ENCODE measurements around the gene KRTAP12-3. TPM values are rescaled to one million over a fixed set of nuclear protein-coding genes. Genes with fewer than 3 reads are reported as not detected.

KRTAP12-3 gene
- total and polyA plus RNA-seq, 10 of the 15 experiments (the other 5 are each of a cell fraction or from before 2014, with no cell fraction given) = not detected

GRCh38 chr21:44695641-44696040, 37.9 kb downstream of the KRTAP12-3 start:
- SMC1A ChIA-PET (ENCODE audit: uncharacterized antibody, unreplicated experiment) = no interaction called here
- Histone ChIP-seq H3K4me3 (no peak overlapping the region), H3K27me3 (replicated peaks in 1 of 2; ENCODE audit: control insufficient read depth in 2 of 2, insufficient read depth in 2 of 2, low read length in 1 of 2) (peaks cover 2 to 3% of the 10 kb centered on the region in 2 experiments; a peak in 3 of 4 replicates), H3K9me3 (replicated peaks; ENCODE audit: control insufficient read depth, insufficient read depth, low read length) (peaks cover 1% of the 10 kb centered on the region; the same call in 2 of the 3 replicates), H3K9ac (ENCODE audit: control insufficient read depth, insufficient read depth, low read length) (no peak overlapping the region), H4K20me1 (ENCODE audit: control insufficient read depth, insufficient read depth) (no peaks in the 10 kb centered on the region), H2AFZ (ENCODE audit: control insufficient read depth, low read depth, low read length) (no peak overlapping the region), H3K36me3 (ENCODE audit: control insufficient read depth in 2 of 2, insufficient read depth in 2 of 2, low read length in 1 of 2) (no peaks in the 10 kb centered on the region), H3K79me2 (ENCODE audit: control insufficient read depth, insufficient read depth, low read length) (no peaks in the 10 kb centered on the region), H3K4me1 (ENCODE audit: control insufficient read depth, insufficient read depth, low read length) (no peaks in the 10 kb centered on the region), H3K27ac (ENCODE audit: control insufficient read depth, insufficient read depth) (no peak overlapping the region), H3K4me2 (ENCODE audit: control insufficient read depth, insufficient read depth) (no peak overlapping the region)
- intact Hi-C loops (cut with micrococcal nuclease; ENCODE audit: unreplicated experiment) (no loop called here), in situ Hi-C loops (cut with MboI) (no loop called here)
- RAD21 ChIA-PET (ENCODE audit: unreplicated experiment) = no interaction called here
- no peak for TF ChIP-seq CHD2 (IDR thresholded peaks at IDR 0.05; ENCODE audit: borderline replicate concordance, low read depth, low read length)
- no peak for TF ChIP-seq TAF1 (IDR thresholded peaks at IDR 0.05; ENCODE audit: borderline replicate concordance, low read depth, low read length)
- TF ChIP-seq, protein P1, sequence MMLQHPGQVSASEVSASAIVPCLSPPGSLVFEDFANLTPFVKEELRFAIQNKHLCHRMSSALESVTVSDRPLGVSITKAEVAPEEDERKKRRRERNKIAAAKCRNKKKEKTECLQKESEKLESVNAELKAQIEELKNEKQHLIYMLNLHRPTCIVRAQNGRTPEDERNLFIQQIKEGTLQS (IDR thresholded peaks at IDR 0.05; ENCODE audit: borderline replicate concordance, extremely low read depth, low read depth, low read length) = no peak
- BruUV-seq (replicated peaks) = no TSS peak
- POLR2A ChIA-PET = no interaction called here
- no peak for ATAC-seq
- WGBS (ENCODE audit: insufficient coverage, insufficient replicate concordance, low lambda C conversion rate, missing lambda C conversion rate) = 31% methylated on average over 8 of the region's 8 CpGs
- DNase-seq (ENCODE audit: low read depth, low spot score) = no peak
- FAIRE-seq = no peak
- CTCF ChIA-PET = no interaction called here

DNA sequence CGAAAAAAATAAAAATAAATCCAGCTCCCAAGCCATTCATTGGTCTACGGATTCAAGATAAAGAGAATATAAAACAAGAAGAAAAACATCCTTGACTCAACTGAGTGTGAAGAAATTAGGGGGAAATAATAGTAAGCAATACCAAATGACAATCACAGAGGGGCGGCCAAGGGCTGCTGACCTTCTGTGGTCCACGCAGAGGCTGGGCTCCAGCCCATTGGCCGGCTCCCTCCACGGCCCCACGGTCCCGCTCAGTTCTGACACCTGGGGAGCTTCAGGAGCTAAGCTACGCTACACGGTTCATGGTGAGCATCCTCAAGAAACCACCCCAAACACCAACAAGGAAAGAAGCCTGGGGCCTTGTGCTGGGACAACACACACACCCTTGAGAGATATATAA, 38.8 kb downstream of the KRTAP12-3 start:
- FAIRE-seq (no peak), DNase-seq (ENCODE audit: low read depth, low spot score) (no peak), ATAC-seq (no peak)
- peaks cover 1% of the 10 kb centered on the region; the same call in 2 of the 3 replicates for H3K9me3 ChIP-seq (replicated peaks; ENCODE audit: control insufficient read depth, insufficient read depth, low read length)
- no peaks in the 10 kb centered on the region for H3K36me3 ChIP-seq (ENCODE audit: control insufficient read depth in 2 of 2, insufficient read depth in 2 of 2, low read length in 1 of 2)
- H4K20me1 ChIP-seq (ENCODE audit: control insufficient read depth, insufficient read depth) = no peaks in the 10 kb centered on the region
- POLR2A ChIA-PET = interaction anchor here (0.5 to 0.6 kb wide), 2 partner anchors 257 to 534 kb away, joined by 4 to 6 read pairs; no protein-coding TSS in a partner anchor
- H3K9ac ChIP-seq (ENCODE audit: control insufficient read depth, insufficient read depth, low read length) = no peak overlapping the region
- RAD21 ChIA-PET (ENCODE audit: unreplicated experiment) = interaction anchor here (0.6 kb wide), 1 partner anchor 34 kb away, joined by 3 read pairs; no protein-coding TSS in a partner anchor
- in situ Hi-C loops (cut with MboI) = no loop called here
- intact Hi-C loops (cut with micrococcal nuclease; ENCODE audit: unreplicated experiment) = no loop called here
- SMC1A ChIA-PET (ENCODE audit: uncharacterized antibody, unreplicated experiment) = no interaction called here
- BruUV-seq (replicated peaks) = no TSS peak
- no peak overlapping the region for H3K4me2 ChIP-seq (ENCODE audit: control insufficient read depth, insufficient read depth)
- no peak overlapping the region for H3K27ac ChIP-seq (ENCODE audit: control insufficient read depth, insufficient read depth)
- 15% methylated on average over 10 of the region's 10 CpGs for WGBS (ENCODE audit: insufficient coverage, insufficient replicate concordance, low lambda C conversion rate, missing lambda C conversion rate)
- no peaks in the 10 kb centered on the region for H3K4me1 ChIP-seq (ENCODE audit: control insufficient read depth, insufficient read depth, low read length)
- H2AFZ ChIP-seq (ENCODE audit: control insufficient read depth, low read depth, low read length) = no peak overlapping the region
- H3K4me3 ChIP-seq = no peak overlapping the region
- H3K79me2 ChIP-seq (ENCODE audit: control insufficient read depth, insufficient read depth, low read length) = no peaks in the 10 kb centered on the region
- CTCF ChIA-PET = no interaction called here
- peaks cover 2 to 3% of the 10 kb centered on the region in 2 experiments; a peak in 3 of 4 replicates for H3K27me3 ChIP-seq (replicated peaks in 1 of 2; ENCODE audit: control insufficient read depth in 2 of 2, insufficient read depth in 2 of 2, low read length in 1 of 2)
- no peak for TF ChIP-seq ELK1 (IDR thresholded peaks at IDR 0.05; ENCODE audit: low read depth, low read length)
- TF ChIP-seq EZH2 (IDR thresholded peaks at IDR 0.05; ENCODE audit: borderline replicate concordance, control insufficient read depth, low read depth, low read length) = no peak
- no peak for TF ChIP-seq HCFC1 (IDR thresholded peaks at IDR 0.05; ENCODE audit: low read length)
- TF ChIP-seq NFYA (IDR thresholded peaks at IDR 0.05; ENCODE audit: borderline replicate concordance, low read depth, low read length) = no peak
- no peak for TF ChIP-seq ATF7 (IDR thresholded peaks at IDR 0.05; ENCODE audit: low read depth)
- TF ChIP-seq SUPT20H (IDR thresholded peaks at IDR 0.05; ENCODE audit: borderline replicate concordance, control insufficient read depth, low read depth, low read length) = no peak
- TF ChIP-seq, protein P2, sequence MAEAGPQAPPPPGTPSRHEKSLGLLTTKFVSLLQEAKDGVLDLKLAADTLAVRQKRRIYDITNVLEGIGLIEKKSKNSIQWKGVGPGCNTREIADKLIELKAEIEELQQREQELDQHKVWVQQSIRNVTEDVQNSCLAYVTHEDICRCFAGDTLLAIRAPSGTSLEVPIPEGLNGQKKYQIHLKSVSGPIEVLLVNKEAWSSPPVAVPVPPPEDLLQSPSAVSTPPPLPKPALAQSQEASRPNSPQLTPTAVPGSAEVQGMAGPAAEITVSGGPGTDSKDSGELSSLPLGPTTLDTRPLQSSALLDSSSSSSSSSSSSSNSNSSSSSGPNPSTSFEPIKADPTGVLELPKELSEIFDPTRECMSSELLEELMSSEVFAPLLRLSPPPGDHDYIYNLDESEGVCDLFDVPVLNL (IDR thresholded peaks at IDR 0.05; ENCODE audit: low read depth, low read length) = no peak
- no peak for TF ChIP-seq STAT1 (conservative IDR thresholded peaks at IDR 0.05)
